ENCODE results near the gene SMAD3. TPM values are rescaled to one million over a fixed set of nuclear protein-coding genes. Genes with fewer than 3 reads are reported as not detected.

Gene SMAD3
- total RNA-seq, 2 donors from 2014 or later, result 47.4 to 68.9 TPM

- H3K4me3 Mint-ChIP-seq, result no peak overlapping the region
- H3K27me3 Mint-ChIP-seq (ENCODE audit: low read depth), result no peaks in the 10 kb centered on the region
- peak overlapping the region; percentile 27 for H3K27ac Mint-ChIP-seq
- no peak for ATAC-seq (replicated peaks in 1 of 2)
- H3K9me3 Mint-ChIP-seq, result no peaks in the 10 kb centered on the region
- H3K4me1 Mint-ChIP-seq (ENCODE audit: low read depth), result peaks cover 75% of the 10 kb centered on the region
- DNase-seq, result no peak
- peaks cover 0 to 3% of the 10 kb centered on the region in 2 donors for H3K36me3 Mint-ChIP-seq (ENCODE audit: insufficient read depth in 2 of 2)
Observed at GRCh38 chr15:67142092-67142766, 76.8 kb downstream of the SMAD3 start.

- Mint-ChIP-seq H3K36me3 (ENCODE audit: insufficient read depth in 2 of 2) (peaks cover 0 to 3% of the 10 kb centered on the region in 2 donors), H3K9me3 (no peaks in the 10 kb centered on the region), H3K4me1 (ENCODE audit: low read depth) (peaks cover 75% of the 10 kb centered on the region), H3K27ac (peak overlapping the region; percentile 27), H3K4me3 (no peak overlapping the region), H3K27me3 (ENCODE audit: low read depth) (no peaks in the 10 kb centered on the region)
- DNase-seq (no peak), ATAC-seq (replicated peaks in 1 of 2) (no peak)
Observed at GRCh38 chr15:67142767-67143100, 77.3 kb downstream of the SMAD3 start.

- H3K4me1 Mint-ChIP-seq (ENCODE audit: low read depth), result peaks cover 75% of the 10 kb centered on the region
- no peaks in the 10 kb centered on the region for H3K9me3 Mint-ChIP-seq
- peak overlapping the region; percentile 30 for H3K27ac Mint-ChIP-seq
- H3K4me3 Mint-ChIP-seq, result no peak overlapping the region
- H3K36me3 Mint-ChIP-seq (ENCODE audit: insufficient read depth in 2 of 2), result peaks cover 0 to 3% of the 10 kb centered on the region in 2 donors
- H3K27me3 Mint-ChIP-seq (ENCODE audit: low read depth), result no peaks in the 10 kb centered on the region
- DNase-seq, result no peak
- no peak for ATAC-seq (replicated peaks in 1 of 2)
Observed at GRCh38 chr15:67143646-67144045, 78.2 kb downstream of the SMAD3 start.

GRCh38 chr15:67144609-67145311 is 79.4 kb downstream of the SMAD3 start:
- Mint-ChIP-seq H3K27ac (peak overlapping the region; percentile 48), H3K4me1 (ENCODE audit: low read depth) (peaks cover 79% of the 10 kb centered on the region), H3K4me3 (no peak overlapping the region), H3K36me3 (ENCODE audit: insufficient read depth in 2 of 2) (peaks cover 0 to 3% of the 10 kb centered on the region in 2 donors), H3K9me3 (no peaks in the 10 kb centered on the region), H3K27me3 (ENCODE audit: low read depth) (no peaks in the 10 kb centered on the region)
- ATAC-seq (replicated peaks in 1 of 2) (peak in 1 of 2 donors; percentile 44), DNase-seq (no peak)

- Mint-ChIP-seq H3K36me3 (ENCODE audit: insufficient read depth in 2 of 2) (no peaks in the 10 kb centered on the region), H3K4me1 (ENCODE audit: low read depth) (peaks cover 79% of the 10 kb centered on the region), H3K9me3 (no peaks in the 10 kb centered on the region), H3K27ac (no peak overlapping the region), H3K4me3 (no peak overlapping the region), H3K27me3 (ENCODE audit: low read depth) (no peaks in the 10 kb centered on the region)
- no peak for DNase-seq
- ATAC-seq (replicated peaks in 1 of 2), result no peak
Observed at GRCh38 chr15:67145312-67145610, 79.9 kb downstream of the SMAD3 start.

- peaks cover 79% of the 10 kb centered on the region for H3K4me1 Mint-ChIP-seq (ENCODE audit: low read depth)
- H3K36me3 Mint-ChIP-seq (ENCODE audit: insufficient read depth in 2 of 2), result no peaks in the 10 kb centered on the region
- no peaks in the 10 kb centered on the region for H3K27me3 Mint-ChIP-seq (ENCODE audit: low read depth)
- DNase-seq (no peak), ATAC-seq (replicated peaks in 1 of 2) (no peak)
- H3K27ac Mint-ChIP-seq, result peak overlapping the region; percentile 25
- H3K4me3 Mint-ChIP-seq, result peak overlapping the region in 1 of 2 donors; percentile 85
- H3K9me3 Mint-ChIP-seq, result no peaks in the 10 kb centered on the region
Observed at GRCh38 chr15:67145710-67146109, 80.3 kb downstream of the SMAD3 start.

GRCh38 chr15:67146234-67146633 is 80.8 kb downstream of the SMAD3 start:
- Mint-ChIP-seq H3K27me3 (ENCODE audit: low read depth) (no peaks in the 10 kb centered on the region), H3K4me3 (peak overlapping the region; percentile 81 to 85), H3K9me3 (no peaks in the 10 kb centered on the region), H3K4me1 (ENCODE audit: low read depth) (peaks cover 77% of the 10 kb centered on the region), H3K27ac (peak overlapping the region; percentile 78), H3K36me3 (ENCODE audit: insufficient read depth in 2 of 2) (no peaks in the 10 kb centered on the region)
- ATAC-seq (replicated peaks in 1 of 2) (no peak), DNase-seq (no peak)

GRCh38 chr15:67146875-67147381 is 81.5 kb downstream of the SMAD3 start:
- Mint-ChIP-seq H3K27me3 (ENCODE audit: low read depth) (no peaks in the 10 kb centered on the region), H3K4me1 (ENCODE audit: low read depth) (peaks cover 72% of the 10 kb centered on the region), H3K4me3 (peak overlapping the region; percentile 81 to 85), H3K27ac (peak overlapping the region; percentile 78), H3K9me3 (no peaks in the 10 kb centered on the region), H3K36me3 (ENCODE audit: insufficient read depth in 2 of 2) (no peaks in the 10 kb centered on the region)
- ATAC-seq (replicated peaks in 1 of 2) (peak; percentile 59 to 71), DNase-seq (peak; percentile 42 to 47)

GRCh38 chr15:67147396-67147949 is 82.1 kb downstream of the SMAD3 start:
- peak overlapping the region; percentile 81 to 85 for H3K4me3 Mint-ChIP-seq

GRCh38 chr15:67148196-67148701 is 82.8 kb downstream of the SMAD3 start:
- Mint-ChIP-seq H3K27ac (peak overlapping the region; percentile 24), H3K27me3 (ENCODE audit: low read depth) (no peaks in the 10 kb centered on the region), H3K36me3 (ENCODE audit: insufficient read depth in 2 of 2) (peaks cover 2% of the 10 kb centered on the region in 2 donors), H3K4me1 (ENCODE audit: low read depth) (peaks cover 73% of the 10 kb centered on the region), H3K9me3 (no peaks in the 10 kb centered on the region), H3K4me3 (peak overlapping the region; percentile 81 to 85)
- ATAC-seq (replicated peaks in 1 of 2) (no peak), DNase-seq (no peak)

More at GRCh38 chr15:67147396-67147949, 82.1 kb downstream of the SMAD3 start:
- Mint-ChIP-seq H3K27ac (peak overlapping the region; percentile 78), H3K4me1 (ENCODE audit: low read depth) (peaks cover 72% of the 10 kb centered on the region), H3K9me3 (no peaks in the 10 kb centered on the region), H3K36me3 (ENCODE audit: insufficient read depth in 2 of 2) (no peaks in the 10 kb centered on the region), H3K27me3 (ENCODE audit: low read depth) (no peaks in the 10 kb centered on the region)
- DNase-seq, result no peak
- ATAC-seq (replicated peaks in 1 of 2), result no peak

GRCh38 chr15:67149068-67149772 is 83.8 kb downstream of the SMAD3 start:
- peaks cover 73% of the 10 kb centered on the region for H3K4me1 Mint-ChIP-seq (ENCODE audit: low read depth)
- ATAC-seq (replicated peaks in 1 of 2), result no peak
- H3K9me3 Mint-ChIP-seq, result no peaks in the 10 kb centered on the region
- H3K4me3 Mint-ChIP-seq, result peak overlapping the region; percentile 72 to 82
- H3K27ac Mint-ChIP-seq, result no peak overlapping the region
- no peaks in the 10 kb centered on the region for H3K27me3 Mint-ChIP-seq (ENCODE audit: low read depth)
- H3K36me3 Mint-ChIP-seq (ENCODE audit: insufficient read depth in 2 of 2), result peaks cover 2% of the 10 kb centered on the region in 2 donors
- DNase-seq, result no peak

GRCh38 chr15:67149773-67150022 is 84.3 kb downstream of the SMAD3 start:
- DNase-seq (no peak), ATAC-seq (replicated peaks in 1 of 2) (no peak)
- peak overlapping the region; percentile 72 to 82 for H3K4me3 Mint-ChIP-seq
- H3K9me3 Mint-ChIP-seq, result no peaks in the 10 kb centered on the region
- H3K4me1 Mint-ChIP-seq (ENCODE audit: low read depth), result peaks cover 71% of the 10 kb centered on the region
- no peak overlapping the region for H3K27ac Mint-ChIP-seq
- H3K27me3 Mint-ChIP-seq (ENCODE audit: low read depth), result no peaks in the 10 kb centered on the region
- peaks cover 2% of the 10 kb centered on the region in 2 donors for H3K36me3 Mint-ChIP-seq (ENCODE audit: insufficient read depth in 2 of 2)
